IgD-negative memory B cell (primary cell): ENCODE results near the gene CCM2L. TPM values are rescaled to one million over a fixed set of nuclear protein-coding genes. Genes with fewer than 3 reads are reported as not detected.
A peak's percentile ranks its signal among the peaks of the same experiment; 100 is the strongest.
"Not testable (repeated sequence)": the region's sequence is repeated elsewhere in the genome, so short reads cannot be mapped to it uniquely, and the experiment has no call there.

Experiments
- H3K27ac Mint-ChIP-seq, 3 donors: one replicate each; pipeline ENCODE4 v1.8.0; 2020 to 2022; ENCODE audit warnings: mild to moderate bottlenecking in 3 of 3, mixed read lengths in 3 of 3, moderate library complexity in 1 of 3
- H3K27me3 Mint-ChIP-seq: one replicate; pipeline ENCODE4 v1.8.0; 2021; ENCODE audit warnings: mixed read lengths
- H3K36me3 Mint-ChIP-seq: one replicate; pipeline ENCODE4 v1.8.0; 2020; ENCODE audit warnings: mild to moderate bottlenecking, mixed read lengths
- H3K4me1 Mint-ChIP-seq, 3 donors: one replicate each; pipeline ENCODE4 v1.8.0; 2020 to 2022; ENCODE audit warnings: mixed read lengths in 3 of 3, mild to moderate bottlenecking in 1 of 3
- H3K4me3 Mint-ChIP-seq, 4 donors: one replicate each; pipeline ENCODE4 v1.8.0; 2020 to 2022; ENCODE audit warnings: mild to moderate bottlenecking in 4 of 4, mixed read lengths in 4 of 4, moderate library complexity in 3 of 4
- H3K9me3 Mint-ChIP-seq, 3 donors: one replicate each; pipeline ENCODE4 v1.8.0; 2020 to 2021; ENCODE audit warnings: mixed read lengths in 3 of 3, mild to moderate bottlenecking in 1 of 3
- polyA plus RNA-seq: library from polyadenylated mRNA; unstranded; fragments of 300-500 nt; fragmentation: Illumina TruSeq; gene quantifications from one replicate; pipeline ENCODE4 v1.2.3, GENCODE V29; 2021

CCM2L gene
- polyA plus RNA-seq, 1 donor from 2014 or later = not detected

DNA sequence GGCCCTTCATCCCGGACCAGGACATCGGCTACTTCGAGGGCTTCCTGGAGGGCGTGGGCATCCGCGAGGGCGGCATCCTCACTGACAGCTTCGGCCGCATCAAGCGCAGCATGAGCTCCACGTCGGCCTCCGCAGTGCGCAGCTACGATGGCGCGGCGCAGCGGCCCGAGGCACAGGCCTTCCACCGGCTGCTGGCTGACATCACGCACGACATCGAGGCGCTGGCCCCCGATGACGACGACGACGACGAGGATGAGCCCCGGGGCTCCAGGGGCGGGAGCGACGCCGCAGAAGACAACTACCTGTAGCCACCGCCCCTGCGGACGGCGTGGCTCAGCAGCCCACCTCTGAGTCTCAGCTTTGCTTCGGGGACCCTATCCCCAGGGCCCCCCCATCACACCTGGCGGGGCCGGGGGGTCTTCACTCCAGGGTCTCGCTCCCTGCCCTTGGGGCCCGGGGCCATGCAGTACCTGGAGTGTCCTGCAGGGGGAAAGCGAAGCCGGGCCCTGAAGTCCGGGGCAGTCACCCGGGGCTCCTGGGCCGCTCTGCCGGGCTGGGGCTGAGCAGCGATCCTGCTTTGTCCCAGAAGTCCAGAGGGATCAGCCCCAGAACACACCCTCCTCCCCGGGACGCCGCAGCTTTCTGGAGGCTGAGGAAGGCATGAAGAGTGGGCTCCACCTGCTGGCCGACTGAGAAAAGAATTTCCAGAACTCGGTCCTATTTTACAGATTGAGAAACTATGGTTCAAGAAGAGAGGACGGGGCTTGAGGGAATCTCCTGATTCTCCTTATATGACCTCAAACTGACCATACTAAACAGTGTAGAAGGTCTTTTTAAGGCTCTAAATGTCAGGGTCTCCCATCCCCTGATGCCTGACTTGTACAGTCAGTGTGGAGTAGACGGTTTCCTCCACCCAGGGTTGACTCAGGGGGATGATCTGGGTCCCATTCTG is 21.0 kb downstream of the CCM2L start:
- H3K27ac Mint-ChIP-seq = peak overlapping the region in 1 of 3 donors; percentile 39
- no peaks in the 10 kb centered on the region for H3K9me3 Mint-ChIP-seq
- peak overlapping the region in 3 of 4 donors; percentile 25 to 72 (median 47) for H3K4me3 Mint-ChIP-seq
- no peaks in the 10 kb centered on the region for H3K36me3 Mint-ChIP-seq
- peaks cover 19% of the 10 kb centered on the region for H3K27me3 Mint-ChIP-seq
- H3K4me1 Mint-ChIP-seq = peaks cover 13 to 22% (median 16%) of the 10 kb centered on the region in 3 donors

DNA sequence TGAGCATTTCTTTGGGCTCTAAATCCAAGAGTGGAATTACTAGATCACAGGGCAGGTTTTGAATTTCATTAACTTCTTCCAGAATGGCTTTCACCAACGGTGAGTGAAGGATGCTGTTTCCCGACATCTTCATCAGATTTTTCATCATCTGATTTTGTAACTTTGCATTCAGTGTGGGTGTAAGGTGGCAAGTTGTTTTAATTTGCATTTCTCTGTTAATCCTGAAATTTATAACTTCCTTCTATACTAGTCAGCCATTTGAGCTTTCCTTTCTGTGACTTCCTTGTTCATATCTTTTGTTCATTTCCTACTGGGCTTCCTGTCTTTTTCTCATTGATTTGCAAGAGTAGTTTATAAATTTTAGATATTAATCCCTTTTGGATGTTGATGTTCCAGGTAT is 23.1 kb downstream of the CCM2L start:
- Mint-ChIP-seq H3K4me3 (no peak overlapping the region), H3K4me1 (peaks cover 15 to 32% (median 25%) of the 10 kb centered on the region in 3 donors), H3K36me3 (no peaks in the 10 kb centered on the region), H3K27ac (no peak overlapping the region), H3K9me3 (peaks cover 0 to 1% (median 0%) of the 10 kb centered on the region in 3 donors), H3K27me3 (peaks cover 17% of the 10 kb centered on the region)

DNA sequence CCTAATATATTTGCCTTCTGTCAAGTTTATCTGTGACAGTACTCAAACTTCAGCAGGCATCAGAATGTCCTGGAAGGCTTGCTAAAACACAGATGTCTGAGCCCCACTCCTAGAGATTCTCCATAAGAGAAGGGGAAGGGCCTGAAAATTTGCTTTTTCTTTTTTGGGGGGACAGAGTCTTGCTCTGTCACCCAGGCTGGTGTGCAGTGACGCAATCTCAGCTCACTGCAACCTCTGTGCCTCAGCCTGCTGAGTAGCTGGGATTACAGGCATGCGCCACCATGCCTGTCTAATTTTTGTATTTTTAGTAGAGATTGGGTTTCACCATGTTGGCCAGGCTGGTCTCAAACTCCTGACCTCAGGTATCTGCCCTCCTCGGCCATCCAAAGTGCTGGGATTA is 23.5 kb downstream of the CCM2L start:
- H3K9me3 Mint-ChIP-seq, H3K4me3 Mint-ChIP-seq, H3K27ac Mint-ChIP-seq, H3K36me3 Mint-ChIP-seq: not testable (repeated sequence)
- Mint-ChIP-seq H3K27me3 (peaks cover 17% of the 10 kb centered on the region), H3K4me1 (peaks cover 15 to 32% (median 25%) of the 10 kb centered on the region in 3 donors)

DNA sequence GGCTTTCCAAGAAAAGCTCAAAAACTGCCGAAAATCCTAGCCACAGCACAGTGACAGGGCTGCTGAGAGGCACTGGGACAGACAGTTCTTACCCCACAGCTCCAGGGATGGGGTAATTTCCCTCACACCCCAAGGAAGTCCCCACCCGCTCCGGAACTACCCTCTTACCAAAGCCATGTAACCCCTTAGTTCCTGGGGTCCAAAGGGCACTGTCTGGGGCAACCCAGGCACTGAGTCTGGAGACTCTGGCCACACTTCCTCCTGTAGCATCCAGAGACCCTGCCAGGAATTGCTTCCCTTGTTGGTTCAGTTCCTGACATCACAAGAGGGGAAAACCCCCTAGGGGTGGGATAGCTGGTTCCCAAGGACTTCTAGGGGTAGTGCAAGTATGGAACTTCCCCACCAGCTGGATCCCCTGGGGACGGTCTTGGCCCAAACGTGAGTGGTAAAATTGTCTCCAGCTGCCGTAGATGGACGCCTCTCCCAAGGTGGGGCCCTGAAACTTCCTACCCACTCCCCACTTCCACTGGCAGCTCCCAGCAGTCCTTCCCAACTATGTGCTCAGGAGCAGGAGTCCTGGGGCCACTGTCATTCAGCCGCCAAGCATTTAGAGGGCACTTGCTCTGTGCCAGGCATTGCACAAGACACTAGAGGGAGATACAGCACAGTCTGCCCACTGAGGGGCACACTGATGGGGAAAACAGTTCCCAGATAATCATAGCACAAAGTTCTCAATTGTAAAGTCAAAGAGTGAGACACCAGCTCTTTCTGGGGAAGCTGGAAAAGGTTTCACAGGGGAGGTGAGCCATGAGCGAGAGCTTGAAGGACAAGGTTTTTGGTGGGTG is 24.6 kb downstream of the CCM2L start:
- peaks cover 18 to 39% (median 31%) of the 10 kb centered on the region in 3 donors for H3K4me1 Mint-ChIP-seq
- no peaks in the 10 kb centered on the region for H3K36me3 Mint-ChIP-seq
- peaks cover 16% of the 10 kb centered on the region for H3K27me3 Mint-ChIP-seq
- peak overlapping the region in 1 of 4 donors; percentile 86 for H3K4me3 Mint-ChIP-seq
- H3K9me3 Mint-ChIP-seq = peaks cover 0 to 1% (median 0%) of the 10 kb centered on the region in 3 donors
- H3K27ac Mint-ChIP-seq = peak overlapping the region in 2 of 3 donors; percentile 10 to 78

DNA sequence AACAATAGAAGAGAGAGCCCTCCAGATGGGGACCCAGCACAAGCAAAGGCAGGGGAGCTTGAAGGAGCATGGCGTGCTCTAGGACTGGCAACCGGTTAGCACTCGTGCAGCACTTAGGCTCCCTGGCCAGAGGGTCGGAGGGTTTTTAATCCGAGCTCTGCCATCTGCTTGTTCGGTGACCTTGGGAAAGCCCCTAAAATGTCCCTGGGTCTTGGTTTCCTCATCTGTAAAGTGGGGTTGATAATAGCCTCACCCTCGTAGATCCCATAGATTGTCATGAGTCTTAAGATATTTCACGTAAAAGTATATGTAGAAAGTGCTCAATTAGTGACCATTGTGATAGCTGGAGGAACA is 25.2 kb downstream of the CCM2L start:
- Mint-ChIP-seq H3K27ac (peak overlapping the region in 1 of 3 donors; percentile 10), H3K9me3 (peaks cover 0 to 1% (median 0%) of the 10 kb centered on the region in 3 donors), H3K4me1 (peaks cover 22 to 44% (median 36%) of the 10 kb centered on the region in 3 donors), H3K36me3 (no peaks in the 10 kb centered on the region), H3K27me3 (peaks cover 15% of the 10 kb centered on the region), H3K4me3 (no peak overlapping the region)

DNA sequence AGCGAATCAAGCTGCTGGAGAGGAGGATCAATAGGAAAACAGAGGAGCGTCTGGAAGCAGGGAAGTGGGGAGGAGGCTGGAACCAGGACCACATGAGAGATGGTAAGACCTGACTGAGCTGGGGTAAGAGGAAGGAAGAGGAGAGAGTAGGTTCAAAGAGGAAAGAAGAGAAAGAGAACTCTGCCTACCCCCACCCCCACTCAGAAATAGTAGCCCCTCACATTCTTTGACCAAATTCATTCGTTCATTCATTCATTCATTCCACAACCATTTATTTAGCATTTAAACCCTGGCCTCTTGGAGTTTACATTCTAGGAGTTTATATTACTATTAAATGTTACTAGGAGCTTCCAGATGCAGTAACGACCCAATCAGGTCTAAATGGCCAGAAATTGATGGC is 26.0 kb downstream of the CCM2L start:
- Mint-ChIP-seq H3K27ac (no peak overlapping the region), H3K4me3 (no peak overlapping the region), H3K4me1 (peaks cover 26 to 50% (median 43%) of the 10 kb centered on the region in 3 donors), H3K9me3 (peaks cover 0 to 1% (median 0%) of the 10 kb centered on the region in 3 donors), H3K27me3 (peaks cover 15% of the 10 kb centered on the region), H3K36me3 (no peaks in the 10 kb centered on the region)

DNA sequence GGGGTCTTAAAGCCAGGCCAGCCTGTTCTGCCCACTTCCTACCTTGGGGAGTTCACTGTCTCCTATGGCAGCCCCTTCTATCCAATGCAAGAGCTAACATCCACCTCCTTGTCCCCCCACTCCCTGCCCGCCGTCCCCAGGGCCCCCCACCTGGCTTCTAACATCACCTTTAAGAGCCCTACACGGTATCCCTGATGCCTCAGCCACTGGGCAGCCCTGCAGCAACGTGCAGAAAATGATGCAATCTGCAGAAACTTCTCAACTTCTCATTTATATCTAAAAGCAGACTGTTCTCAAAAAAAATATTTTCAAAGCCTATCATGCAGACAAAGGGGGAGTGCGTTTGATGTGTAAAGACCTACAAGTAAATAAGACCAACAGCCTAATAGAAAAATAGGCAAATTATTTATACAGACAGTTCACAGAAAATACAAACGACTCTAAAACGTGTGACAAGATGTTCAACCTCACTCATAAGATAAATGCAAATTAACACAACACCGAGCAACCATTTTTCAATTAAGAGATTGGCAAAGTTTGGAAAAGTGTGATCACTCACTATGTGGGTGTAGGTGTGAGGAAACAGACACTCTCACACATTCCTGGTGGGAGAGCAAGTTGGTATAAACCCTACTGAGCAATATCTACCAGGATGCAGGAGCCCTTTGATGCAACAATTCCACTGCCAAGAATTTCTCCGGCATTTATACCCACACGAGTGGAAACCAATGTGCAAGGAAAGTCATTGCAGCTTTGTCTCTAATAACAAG is 26.7 kb downstream of the CCM2L start:
- peaks cover 0 to 1% (median 0%) of the 10 kb centered on the region in 3 donors for H3K9me3 Mint-ChIP-seq
- H3K4me1 Mint-ChIP-seq = peaks cover 28 to 55% (median 44%) of the 10 kb centered on the region in 3 donors
- no peaks in the 10 kb centered on the region for H3K36me3 Mint-ChIP-seq
- H3K27ac Mint-ChIP-seq = no peak overlapping the region
- no peak overlapping the region for H3K4me3 Mint-ChIP-seq
- H3K27me3 Mint-ChIP-seq = peaks cover 14% of the 10 kb centered on the region

DNA sequence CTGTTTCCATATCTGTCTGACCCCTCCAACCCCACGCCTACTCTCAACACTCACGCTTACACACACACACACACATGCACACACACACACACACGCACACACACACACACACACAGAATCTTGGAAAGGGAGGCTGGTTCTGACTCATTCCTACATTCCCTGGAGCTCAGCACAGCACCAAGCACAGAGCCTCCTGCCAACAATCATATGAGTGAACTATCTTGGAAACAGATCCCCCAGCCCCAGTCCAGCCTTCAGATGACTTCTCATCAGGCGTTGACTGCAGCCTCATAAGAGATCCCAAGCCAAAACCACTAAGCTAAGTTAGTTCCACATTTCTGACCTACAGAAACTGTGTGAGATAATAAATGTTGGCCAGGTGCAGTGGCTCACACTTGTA is 27.7 kb downstream of the CCM2L start:
- Mint-ChIP-seq H3K9me3 (peaks cover 0 to 1% (median 0%) of the 10 kb centered on the region in 3 donors), H3K27me3 (peaks cover 14% of the 10 kb centered on the region), H3K4me1 (peaks cover 30 to 58% (median 44%) of the 10 kb centered on the region in 3 donors), H3K36me3 (no peaks in the 10 kb centered on the region), H3K27ac (no peak overlapping the region), H3K4me3 (no peak overlapping the region)

DNA sequence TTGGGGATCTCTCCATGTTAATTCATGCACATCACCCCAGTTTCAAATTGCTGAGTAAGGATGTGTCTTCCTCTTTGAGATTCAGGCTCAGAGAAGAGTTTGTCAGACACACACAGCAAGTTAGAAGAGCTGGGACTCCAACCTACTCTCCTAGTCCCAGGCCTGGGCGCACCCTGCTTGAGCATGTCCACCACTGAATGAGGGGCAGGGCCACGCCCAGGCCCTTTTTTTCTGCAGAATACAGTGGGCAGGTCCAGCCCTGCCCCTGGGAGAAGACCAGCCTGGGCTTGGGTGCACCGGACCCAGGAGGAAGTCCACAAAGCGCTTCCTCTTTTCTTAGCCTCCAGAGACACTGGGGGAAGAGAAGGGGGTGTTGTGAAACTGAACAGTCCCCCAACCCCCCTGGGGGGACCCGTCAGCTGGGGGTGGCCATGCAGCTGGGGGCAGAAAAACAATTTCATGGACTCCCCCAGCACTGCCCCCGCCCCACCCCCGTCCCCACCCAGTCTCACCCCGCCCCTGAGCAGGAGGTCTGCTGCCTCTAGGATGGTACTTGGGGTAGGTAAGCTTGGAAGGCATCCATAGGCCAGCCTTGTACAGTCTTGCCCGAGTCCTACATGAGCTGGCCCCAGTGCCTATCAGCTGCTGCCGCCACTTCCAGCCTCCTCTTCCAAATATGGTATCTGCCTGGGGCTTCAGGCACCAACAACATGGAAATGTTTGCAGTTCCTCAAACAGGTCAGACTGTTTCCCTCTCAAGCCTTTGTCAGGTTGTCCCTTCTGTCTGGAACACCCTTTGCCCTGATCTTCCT is 30.1 kb downstream of the CCM2L start:
- Mint-ChIP-seq H3K36me3 (no peaks in the 10 kb centered on the region), H3K27me3 (peaks cover 2% of the 10 kb centered on the region), H3K27ac (peak overlapping the region; percentile 25 to 84 (median 68)), H3K4me1 (peaks cover 20 to 45% (median 39%) of the 10 kb centered on the region in 3 donors), H3K4me3 (peak overlapping the region; percentile 23 to 75 (median 63)), H3K9me3 (peaks cover 0 to 1% (median 0%) of the 10 kb centered on the region in 3 donors)

DNA sequence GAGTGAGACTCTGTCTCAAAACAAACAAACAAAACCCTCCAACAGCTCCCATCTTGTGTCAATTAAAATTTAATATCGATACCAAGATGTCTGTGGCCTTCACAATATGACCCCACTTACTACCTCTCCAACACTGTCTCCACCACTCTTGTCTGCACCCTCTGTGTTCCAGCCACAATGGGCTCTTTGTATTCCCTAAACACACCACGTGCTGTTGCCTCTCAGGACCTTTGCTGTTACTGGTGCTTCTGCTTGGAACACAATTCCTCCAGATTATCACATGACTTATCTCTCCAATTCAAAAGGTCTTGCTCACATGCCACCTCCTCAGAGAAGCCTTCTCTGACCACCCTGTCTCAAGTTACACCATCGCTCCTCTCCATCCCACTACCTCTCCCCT is 35.8 kb downstream of the CCM2L start:
- peaks cover 9 to 16% (median 9%) of the 10 kb centered on the region in 3 donors for H3K4me1 Mint-ChIP-seq
- no peaks in the 10 kb centered on the region for H3K9me3 Mint-ChIP-seq
- no peaks in the 10 kb centered on the region for H3K36me3 Mint-ChIP-seq
- H3K27ac Mint-ChIP-seq = no peak overlapping the region
- no peaks in the 10 kb centered on the region for H3K27me3 Mint-ChIP-seq
- H3K4me3 Mint-ChIP-seq = peak overlapping the region in 1 of 4 donors; percentile 16

DNA sequence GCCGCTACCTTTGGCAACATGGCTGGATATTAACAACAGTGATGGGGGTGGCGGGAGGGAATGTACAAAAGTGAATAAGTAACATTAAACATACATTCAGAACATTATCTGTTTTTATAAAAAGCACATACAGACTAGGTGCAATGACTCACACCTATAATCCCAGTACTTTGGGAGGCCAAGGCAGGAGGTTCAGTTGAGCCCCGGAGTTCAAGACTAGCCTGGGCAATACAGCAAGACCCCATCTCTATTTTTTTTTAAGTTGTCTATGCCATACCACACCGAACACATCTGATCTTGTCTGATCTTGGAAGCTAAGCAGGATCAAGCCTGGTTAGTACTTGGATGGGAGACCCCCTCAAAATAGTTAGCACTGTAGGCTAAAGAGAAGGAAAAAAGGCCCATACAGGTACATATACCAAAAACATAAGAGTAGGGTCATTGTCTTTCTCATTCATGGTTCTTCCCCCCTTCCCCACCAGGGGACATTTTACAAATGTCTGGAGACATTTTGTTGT is 40.1 kb downstream of the CCM2L start:
- H3K36me3 Mint-ChIP-seq = peaks cover 2% of the 10 kb centered on the region
- peak overlapping the region in 3 of 4 donors; percentile 60 to 83 (median 63) for H3K4me3 Mint-ChIP-seq
- H3K27ac Mint-ChIP-seq = peak overlapping the region in 1 of 3 donors; percentile 78
- H3K9me3 Mint-ChIP-seq = no peaks in the 10 kb centered on the region
- H3K4me1 Mint-ChIP-seq = peaks cover 19 to 24% (median 23%) of the 10 kb centered on the region in 3 donors
- peaks cover 9% of the 10 kb centered on the region for H3K27me3 Mint-ChIP-seq

DNA sequence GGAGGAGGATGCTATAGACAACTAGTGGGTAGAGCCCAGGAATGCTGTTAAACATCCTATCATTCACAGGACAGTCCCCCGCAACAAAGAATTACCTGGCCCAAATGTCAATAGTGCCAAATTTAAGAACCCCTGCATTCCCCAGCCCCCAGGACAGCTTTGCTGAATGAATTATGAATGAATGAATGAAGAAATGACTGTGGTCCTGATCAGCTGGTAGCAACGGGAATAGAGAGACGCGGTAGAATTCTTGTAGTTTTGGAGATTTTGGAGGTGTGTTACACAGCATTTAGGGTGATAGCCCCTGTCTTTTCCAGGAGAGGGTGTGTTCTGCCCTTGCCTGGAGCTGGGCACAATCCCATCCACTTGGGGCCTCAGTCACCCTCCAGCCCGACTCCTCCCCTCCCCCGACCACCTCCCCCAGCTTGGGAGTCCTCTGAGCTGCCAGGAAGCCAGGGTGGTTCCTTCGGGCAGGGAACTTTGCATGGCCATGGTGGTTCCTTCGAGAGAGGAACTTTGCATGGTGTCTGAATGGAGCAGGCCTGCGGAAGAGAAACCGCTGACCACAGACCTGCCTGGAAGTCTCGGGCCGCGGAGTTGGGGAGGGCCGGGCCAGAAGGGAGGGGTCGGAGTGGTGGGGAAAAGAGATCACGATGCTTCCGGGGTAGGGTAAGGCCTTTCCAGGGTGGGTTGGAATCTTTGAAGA is 40.8 kb downstream of the CCM2L start:
- Mint-ChIP-seq H3K4me1 (peaks cover 19 to 24% (median 23%) of the 10 kb centered on the region in 3 donors), H3K9me3 (no peaks in the 10 kb centered on the region), H3K27me3 (peaks cover 9% of the 10 kb centered on the region), H3K4me3 (peak overlapping the region; percentile 83 to 96 (median 92)), H3K36me3 (peaks cover 2% of the 10 kb centered on the region), H3K27ac (peak overlapping the region; percentile 78 to 96 (median 88))

DNA sequence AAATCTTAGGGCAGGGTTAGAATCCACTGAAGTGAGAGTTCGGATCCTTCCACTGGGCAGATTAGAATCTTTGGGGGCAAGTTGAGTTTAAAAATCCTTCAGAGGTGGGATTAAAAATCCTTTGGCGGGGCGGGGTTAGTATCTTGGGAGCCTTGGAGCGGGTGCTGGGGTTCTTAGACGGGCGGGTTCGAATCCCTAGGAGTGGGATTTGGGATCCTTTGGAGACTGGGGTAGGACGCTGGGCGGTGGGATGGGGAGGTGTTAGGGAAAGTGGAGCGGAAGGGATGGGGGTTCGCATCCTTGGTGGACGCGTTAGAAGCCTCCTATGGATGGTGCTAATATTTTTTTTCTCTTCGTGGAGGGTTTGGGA is 41.5 kb downstream of the CCM2L start:
- Mint-ChIP-seq H3K9me3 (no peaks in the 10 kb centered on the region), H3K4me3 (peak overlapping the region; percentile 83 to 96 (median 92)), H3K27me3 (peaks cover 11% of the 10 kb centered on the region), H3K36me3 (peaks cover 2% of the 10 kb centered on the region), H3K4me1 (peaks cover 19 to 25% (median 23%) of the 10 kb centered on the region in 3 donors), H3K27ac (peak overlapping the region; percentile 78 to 96 (median 88))
